IMR-90 (cell line): ENCODE measurements around the gene GABPB1. TPM values are rescaled to one million over a fixed set of nuclear protein-coding genes. Genes with fewer than 3 reads are reported as not detected.

Experiments
- ATAC-seq: fragments of 200-7000 bp; cut with Tn5 transposase; 2 replicates; pipeline ENCODE4 v1.9.1; 2020; ENCODE audit warnings: low read depth, mild to moderate bottlenecking, moderate library complexity
- BruUV-seq: library from RNA; stranded (reverse); fragments of 400-500 nt; replicated peaks from 2 replicates; lab custom pipeline; 2021; lab: Mats Ljungman, UMichigan
- CTCF ChIA-PET: fragments of 300-600 bp; formaldehyde crosslinking; extraction: SDS; loops from one replicate; lab custom pipeline; 2021; ENCODE audit warnings: antibody characterized with exemption; lab: Yijun Ruan, JAX
- POLR2A ChIA-PET: fragments of 300-600 bp; sonication (Branson Sonifier 250); formaldehyde crosslinking; loops from one replicate; lab custom pipeline; 2022; ENCODE audit warnings: antibody characterized with exemption; ENCODE audit not compliant: unreplicated experiment; lab: Charles Lee
- DNase-seq: peaks from one replicate; pipeline ENCODE4 v3.0.0; 2013
- H2AFZ ChIP-seq: replicated peaks from 2 replicates; pipeline ENCODE3; 2013; ENCODE audit warnings: low read length, mild to moderate bottlenecking; ENCODE audit not compliant: poor library complexity
- H2AK5ac ChIP-seq: 2 replicates; pipeline ENCODE4 v1.6.1; 2013; ENCODE audit warnings: low read depth, low read length, inconsistent platforms
- H2AK9ac ChIP-seq: replicated peaks from 2 replicates; pipeline ENCODE3; 2013; ENCODE audit warnings: mild to moderate bottlenecking, low read depth, low read length, moderate library complexity; ENCODE audit not compliant: poor library complexity
- H2BK120ac ChIP-seq: 2 replicates; pipeline ENCODE4 v1.6.1; 2013; ENCODE audit warnings: low read depth, low read length, inconsistent platforms
- H2BK15ac ChIP-seq: 3 replicates; pipeline ENCODE4 v1.6.1; 2013; ENCODE audit warnings: low read depth, low read length, inconsistent platforms
- H2BK20ac ChIP-seq: 2 replicates; pipeline ENCODE4 v1.6.1; 2013; ENCODE audit warnings: low read depth, mild to moderate bottlenecking, inconsistent platforms, low read length, moderate library complexity
- H2BK5ac ChIP-seq: 2 replicates; pipeline ENCODE4 v1.6.1; 2013; ENCODE audit warnings: mild to moderate bottlenecking, low read depth, low read length, inconsistent platforms; ENCODE audit not compliant: poor library complexity, severe bottlenecking
- H3K14ac ChIP-seq: replicated peaks from 2 replicates; pipeline ENCODE4 v1.6.1; 2013; ENCODE audit warnings: low read depth, low read length, inconsistent platforms
- H3K18ac ChIP-seq: 2 replicates; pipeline ENCODE4 v1.6.1; 2013; ENCODE audit warnings: low read depth, low read length, control low read depth
- H3K23ac ChIP-seq: 2 replicates; pipeline ENCODE4 v1.6.1; 2013; ENCODE audit warnings: low read depth, low read length, inconsistent platforms
- H3K27ac ChIP-seq: 2 replicates; pipeline ENCODE4 v1.5.1; 2013; ENCODE audit warnings: mild to moderate bottlenecking, control low read depth, low read length; ENCODE audit not compliant: insufficient read depth
- H3K27me3 ChIP-seq: 2 replicates; pipeline ENCODE4 v1.6.1; 2013; ENCODE audit warnings: low read length; ENCODE audit not compliant: control insufficient read depth, insufficient read depth
- H3K36me3 ChIP-seq: 2 replicates; pipeline ENCODE4 v1.6.1; 2013; ENCODE audit warnings: low read length, mixed read lengths; ENCODE audit not compliant: control insufficient read depth, insufficient read depth
- H3K4ac ChIP-seq: 2 replicates; pipeline ENCODE4 v1.6.1; 2013; ENCODE audit warnings: low read depth, low read length, inconsistent platforms
- H3K4me1 ChIP-seq: 2 replicates; pipeline ENCODE4 v1.6.1; 2013; ENCODE audit warnings: low read length, mixed read lengths; ENCODE audit not compliant: control insufficient read depth, insufficient read depth
- H3K4me2 ChIP-seq: 2 replicates; pipeline ENCODE4 v1.6.1; 2013; ENCODE audit warnings: low read depth, mild to moderate bottlenecking, control low read depth, low read length, moderate library complexity
- H3K4me3 ChIP-seq: 2 replicates; pipeline ENCODE4 v1.5.1; 2013; ENCODE audit warnings: low read depth, mild to moderate bottlenecking, control low read depth, low read length, moderate library complexity; ENCODE audit not compliant: insufficient read depth
- H3K56ac ChIP-seq: 2 replicates; pipeline ENCODE4 v1.6.1; 2013; ENCODE audit warnings: low read length, inconsistent platforms; ENCODE audit not compliant: insufficient read depth; ENCODE audit errors: extremely low read depth
- H3K79me1 ChIP-seq, 2 experiments: 2 replicates each; pipeline ENCODE4 v1.6.1; 2013; ENCODE audit warnings: low read length in 2 of 2, inconsistent platforms in 1 of 2, low read depth in 1 of 2
- H3K9ac ChIP-seq: 2 replicates; pipeline ENCODE4 v1.6.1; 2013; ENCODE audit warnings: low read depth, low read length, control low read depth
- H3K9me1 ChIP-seq: 2 replicates; pipeline ENCODE4 v1.6.1; 2013; ENCODE audit warnings: low read length, inconsistent platforms; ENCODE audit not compliant: insufficient read depth
- H3K9me3 ChIP-seq: 2 replicates; pipeline ENCODE4 v1.6.1; 2013; ENCODE audit warnings: low read length; ENCODE audit not compliant: control insufficient read depth, insufficient read depth
- H4K20me1 ChIP-seq: 2 replicates; pipeline ENCODE4 v1.6.1; 2013; ENCODE audit warnings: low read length, inconsistent platforms; ENCODE audit not compliant: insufficient read depth
- H4K5ac ChIP-seq: 2 replicates; pipeline ENCODE4 v1.6.1; 2013; ENCODE audit warnings: mild to moderate bottlenecking, low read depth, low read length, control low read depth
- H4K8ac ChIP-seq, 2 experiments: 2 replicates each; pipeline ENCODE4 v1.6.1; 2013; ENCODE audit warnings: low read depth in 2 of 2, low read length in 2 of 2, control low read depth in 1 of 2, inconsistent platforms in 1 of 2
- H4K91ac ChIP-seq: 2 replicates; pipeline ENCODE4 v1.6.1; 2013; ENCODE audit warnings: low read depth, low read length, inconsistent platforms; ENCODE audit not compliant: insufficient read depth
- BHLHE40 ChIP-seq: fragments of 150-350 bp; IDR thresholded peaks from 2 replicates; pipeline ENCODE4 v1.6.1; 2016; ENCODE audit warnings: mild to moderate bottlenecking, low read depth, low read length
- CEBPB ChIP-seq: IDR thresholded peaks from 2 replicates; pipeline ENCODE4 v1.6.1; 2012; ENCODE audit warnings: low read depth, low read length, improper control_type of control experiment
- CHD1 ChIP-seq: IDR thresholded peaks from 2 replicates; pipeline ENCODE4 v1.6.1; 2012; ENCODE audit warnings: low read depth, low read length, improper control_type of control experiment
- FOS ChIP-seq: fragments of 150-350 bp; IDR thresholded peaks from 2 replicates; pipeline ENCODE4 v1.6.1; 2016; ENCODE audit warnings: low read depth, low read length
- MAZ ChIP-seq: IDR thresholded peaks from 2 replicates; pipeline ENCODE4 v1.6.1; 2012; ENCODE audit warnings: low read depth, mild to moderate bottlenecking, low read length, improper control_type of control experiment, moderate library complexity, borderline replicate concordance
- MXI1 ChIP-seq: IDR thresholded peaks from 2 replicates; pipeline ENCODE4 v1.6.1; 2012; ENCODE audit warnings: low read depth, mild to moderate bottlenecking, low read length, moderate library complexity, borderline replicate concordance
- NFE2L2 ChIP-seq: fragments of 150-350 bp; IDR thresholded peaks from 2 replicates; pipeline ENCODE4 v1.6.1; 2016; ENCODE audit warnings: low read depth, mild to moderate bottlenecking, low read length
- POLR2A ChIP-seq: IDR thresholded peaks from 2 replicates; pipeline ENCODE4 v1.6.1; 2012; ENCODE audit warnings: mild to moderate bottlenecking, low read depth, low read length
- RAD21 ChIP-seq: IDR thresholded peaks from 2 replicates; pipeline ENCODE4 v1.6.1; 2012; ENCODE audit warnings: low read length, improper control_type of control experiment
- RCOR1 ChIP-seq: IDR thresholded peaks from 2 replicates; pipeline ENCODE4 v1.6.1; 2012; ENCODE audit warnings: mild to moderate bottlenecking, low read length, improper control_type of control experiment; ENCODE audit not compliant: insufficient replicate concordance
- RFX5 ChIP-seq: IDR thresholded peaks from 2 replicates; pipeline ENCODE4 v1.8.0; 2012; ENCODE audit warnings: low read depth, mild to moderate bottlenecking, low read length, moderate library complexity
- SMC3 ChIP-seq: fragments of 150-350 bp; IDR thresholded peaks from 2 replicates; pipeline ENCODE4 v1.6.1; 2016; ENCODE audit warnings: low read depth, mild to moderate bottlenecking, antibody characterized with exemption, low read length, moderate library complexity
- WGBS, 2 experiments: methylation state at CpG; one replicate each; pipeline versions ENCODE4 v1.1.5 to v1.1.7; 2013; ENCODE audit warnings: missing lambda C conversion rate in 2 of 2; ENCODE audit not compliant: insufficient read length in 1 of 2; ENCODE audit errors: extremely low coverage in 2 of 2; 5-methylcytosine and 5-hydroxymethylcytosine counted together
- dilution Hi-C: fragments of 300-500 bp; cut with HindIII; formaldehyde crosslinking; loops from one replicate; pipeline ENCODE4 v1.14.3; 2018; ENCODE audit warnings: low sequenced_read_pairs; ENCODE audit not compliant: unreplicated experiment
- in situ Hi-C: fragments of 300-500 bp; cut with MboI; formaldehyde crosslinking; loops from 3 replicates; pipeline ENCODE4 v1.14.3; 2019; ENCODE audit warnings: low sequenced_read_pairs, inconsistent platforms, mixed read lengths
- intact Hi-C: fragments of 100-400 bp; cut with micrococcal nuclease; formaldehyde crosslinking; loops from 2 replicates; pipeline ENCODE4 v1.10.0; 2022
- polyA plus RNA-seq, 3 experiments: library from polyadenylated mRNA; depleted of rRNA; stranded (reverse); fragments of >200 nt; gene quantifications; 2 replicates each; pipeline ENCODE4 v1.2.3, GENCODE V29; 2012; ENCODE audit warnings: low replicate concordance in 1 of 3
- total RNA-seq: library from RNA; depleted of rRNA; stranded (reverse); fragments of >200 nt; gene quantifications from 2 replicates; pipeline ENCODE4 v1.2.3, GENCODE V29; 2012
- TF ChIP-seq, protein P1 (sequence below): conservative IDR thresholded peaks from 2 replicates; pipeline ENCODE4 v1.5.1; 2012; ENCODE audit warnings: mild to moderate bottlenecking, low read depth, low read length, improper control_type of control experiment
- TF ChIP-seq, protein P2 (sequence below): fragments of 150-350 bp; IDR thresholded peaks from 2 replicates; pipeline ENCODE4 v1.6.1; 2016; ENCODE audit warnings: low read depth, mild to moderate bottlenecking, low read length, moderate library complexity, borderline replicate concordance
- TF ChIP-seq, protein P3 (sequence below): fragments of 150-350 bp; IDR thresholded peaks from 2 replicates; pipeline ENCODE4 v1.6.1; 2017; ENCODE audit warnings: mild to moderate bottlenecking, antibody characterized with exemption, low read length, low read depth

GABPB1 gene
- total and polyA plus RNA-seq, 2 of the 4 experiments (the other 2 are of a cell fraction), result 26.3 to 89.3 TPM

DNA sequence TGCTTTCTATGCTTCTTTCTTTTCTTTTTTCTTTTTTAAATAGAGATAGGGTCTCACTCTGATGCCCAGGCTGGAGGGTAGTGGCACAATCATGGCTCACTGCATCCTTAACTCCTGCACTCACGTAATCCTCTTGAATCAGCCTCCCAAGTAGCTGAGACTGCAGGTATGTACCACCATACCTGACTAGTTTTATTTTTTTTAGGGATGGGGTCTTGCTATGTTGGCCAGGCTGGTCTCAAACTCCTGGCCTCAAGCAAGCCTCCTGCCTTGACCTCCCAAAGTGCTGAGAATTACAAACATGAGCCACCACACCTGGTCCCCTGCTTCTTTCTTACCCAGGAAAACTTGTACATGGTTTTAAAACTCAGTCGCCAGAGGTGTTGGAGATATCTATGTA lies 65.2 kb downstream of the GABPB1 start:
- Histone ChIP-seq H4K8ac (no peak overlapping the region), H3K4me2 (no peak overlapping the region), H3K9ac (no peak overlapping the region), H3K79me1 (peaks cover 0 to 3% of the 10 kb centered on the region in 2 experiments; a peak in 2 of 4 replicates), H3K27ac (no peak overlapping the region), H3K56ac (no peak overlapping the region), H2AK9ac (no peak overlapping the region), H2BK20ac (no peak overlapping the region), H2AFZ (no peak overlapping the region), H4K91ac (no peak overlapping the region), H2BK5ac (no peak overlapping the region), H3K27me3 (no peaks in the 10 kb centered on the region), H3K9me1 (peaks cover 2% of the 10 kb centered on the region), H3K4me1 (no peaks in the 10 kb centered on the region), H3K36me3 (peaks cover 7% of the 10 kb centered on the region), H2AK5ac (no peak overlapping the region), H2BK15ac (no peak overlapping the region), H3K4ac (no peak overlapping the region), H3K23ac (no peak overlapping the region), H3K9me3 (no peaks in the 10 kb centered on the region), H3K4me3 (no peak overlapping the region), H3K18ac (no peak overlapping the region), H3K14ac (no peak overlapping the region), H2BK120ac (no peak overlapping the region), H4K20me1 (no peaks in the 10 kb centered on the region), H4K5ac (no peak overlapping the region)
- intact Hi-C loops, result no loop called here
- ChIA-PET POLR2A (no interaction called here), CTCF (interaction anchor here (1.4 kb wide), 1 partner anchor 48 kb away, joined by 3 read pairs; no protein-coding TSS in a partner anchor)
- TF ChIP-seq POLR2A, result no peak
- no peak for TF ChIP-seq BHLHE40
- TF ChIP-seq, protein P1, sequence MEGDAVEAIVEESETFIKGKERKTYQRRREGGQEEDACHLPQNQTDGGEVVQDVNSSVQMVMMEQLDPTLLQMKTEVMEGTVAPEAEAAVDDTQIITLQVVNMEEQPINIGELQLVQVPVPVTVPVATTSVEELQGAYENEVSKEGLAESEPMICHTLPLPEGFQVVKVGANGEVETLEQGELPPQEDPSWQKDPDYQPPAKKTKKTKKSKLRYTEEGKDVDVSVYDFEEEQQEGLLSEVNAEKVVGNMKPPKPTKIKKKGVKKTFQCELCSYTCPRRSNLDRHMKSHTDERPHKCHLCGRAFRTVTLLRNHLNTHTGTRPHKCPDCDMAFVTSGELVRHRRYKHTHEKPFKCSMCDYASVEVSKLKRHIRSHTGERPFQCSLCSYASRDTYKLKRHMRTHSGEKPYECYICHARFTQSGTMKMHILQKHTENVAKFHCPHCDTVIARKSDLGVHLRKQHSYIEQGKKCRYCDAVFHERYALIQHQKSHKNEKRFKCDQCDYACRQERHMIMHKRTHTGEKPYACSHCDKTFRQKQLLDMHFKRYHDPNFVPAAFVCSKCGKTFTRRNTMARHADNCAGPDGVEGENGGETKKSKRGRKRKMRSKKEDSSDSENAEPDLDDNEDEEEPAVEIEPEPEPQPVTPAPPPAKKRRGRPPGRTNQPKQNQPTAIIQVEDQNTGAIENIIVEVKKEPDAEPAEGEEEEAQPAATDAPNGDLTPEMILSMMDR, result no peak
- TF ChIP-seq, protein P2, sequence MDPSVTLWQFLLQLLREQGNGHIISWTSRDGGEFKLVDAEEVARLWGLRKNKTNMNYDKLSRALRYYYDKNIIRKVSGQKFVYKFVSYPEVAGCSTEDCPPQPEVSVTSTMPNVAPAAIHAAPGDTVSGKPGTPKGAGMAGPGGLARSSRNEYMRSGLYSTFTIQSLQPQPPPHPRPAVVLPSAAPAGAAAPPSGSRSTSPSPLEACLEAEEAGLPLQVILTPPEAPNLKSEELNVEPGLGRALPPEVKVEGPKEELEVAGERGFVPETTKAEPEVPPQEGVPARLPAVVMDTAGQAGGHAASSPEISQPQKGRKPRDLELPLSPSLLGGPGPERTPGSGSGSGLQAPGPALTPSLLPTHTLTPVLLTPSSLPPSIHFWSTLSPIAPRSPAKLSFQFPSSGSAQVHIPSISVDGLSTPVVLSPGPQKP, result no peak
- TF ChIP-seq, protein P3, sequence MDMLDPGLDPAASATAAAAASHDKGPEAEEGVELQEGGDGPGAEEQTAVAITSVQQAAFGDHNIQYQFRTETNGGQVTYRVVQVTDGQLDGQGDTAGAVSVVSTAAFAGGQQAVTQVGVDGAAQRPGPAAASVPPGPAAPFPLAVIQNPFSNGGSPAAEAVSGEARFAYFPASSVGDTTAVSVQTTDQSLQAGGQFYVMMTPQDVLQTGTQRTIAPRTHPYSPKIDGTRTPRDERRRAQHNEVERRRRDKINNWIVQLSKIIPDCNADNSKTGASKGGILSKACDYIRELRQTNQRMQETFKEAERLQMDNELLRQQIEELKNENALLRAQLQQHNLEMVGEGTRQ, result no peak
- no peak for TF ChIP-seq FOS
- no peak for TF ChIP-seq MXI1
- no peak for TF ChIP-seq SMC3
- TF ChIP-seq CHD1, result no peak
- no peak for TF ChIP-seq RAD21
- TF ChIP-seq MAZ, result no peak
- TF ChIP-seq CEBPB, result no peak
- no peak for TF ChIP-seq NFE2L2
- no peak for TF ChIP-seq RFX5
- TF ChIP-seq RCOR1, result no peak
- BruUV-seq, result no TSS peak
- in situ Hi-C loops, result no loop called here
- DNase-seq (no peak), ATAC-seq (no peak)
- dilution Hi-C loops, result no loop called here
- no CpG with 5 or more reads among the region's 2 CpGs for WGBS, 2 experiments
